ENCODE data around the gene ABR.
"Not testable (repeated sequence)": the region's sequence is repeated elsewhere in the genome, so short reads cannot be mapped to it uniquely, and the experiment has no call there.

The ABR gene

GRCh38 chr17:1067282-1067956, 112.4 kb downstream of the ABR start:
- DNase-seq: no peak

DNA sequence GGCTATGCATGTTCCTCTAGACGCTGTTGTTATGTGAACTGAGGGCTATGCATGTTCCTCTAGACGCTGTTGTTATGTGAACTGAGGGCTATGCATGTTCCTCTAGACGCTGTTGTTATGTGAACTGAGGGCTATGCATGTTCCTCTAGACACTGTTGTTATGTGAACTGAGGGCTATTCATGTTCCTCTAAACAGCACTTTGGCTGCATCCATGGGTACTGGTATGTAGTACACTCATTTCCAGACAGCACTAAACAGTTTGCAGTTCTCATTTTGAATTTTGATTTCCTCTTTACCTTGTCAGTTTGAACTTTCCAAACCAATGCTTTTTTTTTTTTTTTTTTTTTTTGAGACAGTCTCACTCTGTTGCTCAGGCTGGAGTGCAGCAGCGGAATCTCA, 114.4 kb downstream of the ABR start:
- DNase-seq: not testable (repeated sequence)

GRCh38 chr17:1060991-1061390, 118.8 kb downstream of the ABR start:
- DNase-seq: no peak

- DNase-seq: no peak
Observed at GRCh38 chr17:1059131-1059795, 120.5 kb downstream of the ABR start.

DNA sequence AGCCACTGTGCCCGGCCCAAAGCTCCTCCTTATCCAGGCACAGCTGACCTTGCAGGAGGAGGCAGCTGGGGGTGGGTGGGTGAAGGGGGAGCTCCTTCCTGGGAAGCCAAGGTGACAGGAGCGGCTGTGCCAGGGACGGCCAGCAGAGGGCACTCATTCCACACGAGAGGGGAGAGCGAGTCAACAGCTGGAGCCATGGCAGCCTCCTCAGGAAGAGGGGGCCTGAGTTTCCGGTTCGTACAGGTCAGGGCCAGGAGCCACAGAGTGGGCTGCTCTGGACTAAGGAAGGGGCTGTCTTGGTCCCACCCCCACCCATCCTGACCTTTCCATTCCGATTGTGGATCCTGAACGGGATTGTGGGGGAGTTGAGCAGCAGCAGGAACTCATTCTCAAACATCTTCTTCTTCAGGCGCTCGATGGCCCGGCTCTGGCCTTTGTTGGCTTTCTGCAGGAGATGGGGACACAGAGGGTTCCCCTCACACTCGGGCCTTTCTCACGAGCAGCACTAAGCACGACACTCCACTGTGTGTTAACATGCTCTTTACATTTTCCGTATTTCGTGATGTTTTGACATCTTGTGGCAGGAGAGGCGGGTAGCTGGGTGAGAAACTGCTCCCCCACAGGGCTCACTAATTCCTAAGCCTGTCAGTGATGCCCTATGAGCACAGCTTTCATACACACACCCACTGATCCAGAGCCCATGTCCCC, 121.2 kb downstream of the ABR start:
- peak; percentile 52 for DNase-seq

DNA sequence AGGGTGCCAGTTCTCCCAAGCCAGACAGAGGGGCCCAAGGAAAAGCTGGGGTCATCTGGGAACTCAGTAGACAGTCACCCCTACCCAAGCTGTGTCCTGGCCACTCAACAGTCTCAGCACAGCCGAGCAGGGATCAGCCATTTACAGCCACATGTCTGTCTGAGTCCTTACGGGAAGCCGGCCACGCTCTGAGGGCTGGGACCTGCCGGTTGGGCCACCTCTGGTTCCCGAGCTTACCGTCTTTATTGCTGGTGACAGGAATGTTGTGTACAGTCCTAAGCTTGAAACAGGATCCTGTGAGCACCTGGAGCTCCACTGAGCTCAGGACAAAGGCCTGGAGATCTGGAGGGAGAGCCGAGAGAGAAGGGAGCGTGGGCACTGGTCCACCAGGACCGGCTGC, 123.0 kb downstream of the ABR start:
- DNase-seq: no peak

DNA sequence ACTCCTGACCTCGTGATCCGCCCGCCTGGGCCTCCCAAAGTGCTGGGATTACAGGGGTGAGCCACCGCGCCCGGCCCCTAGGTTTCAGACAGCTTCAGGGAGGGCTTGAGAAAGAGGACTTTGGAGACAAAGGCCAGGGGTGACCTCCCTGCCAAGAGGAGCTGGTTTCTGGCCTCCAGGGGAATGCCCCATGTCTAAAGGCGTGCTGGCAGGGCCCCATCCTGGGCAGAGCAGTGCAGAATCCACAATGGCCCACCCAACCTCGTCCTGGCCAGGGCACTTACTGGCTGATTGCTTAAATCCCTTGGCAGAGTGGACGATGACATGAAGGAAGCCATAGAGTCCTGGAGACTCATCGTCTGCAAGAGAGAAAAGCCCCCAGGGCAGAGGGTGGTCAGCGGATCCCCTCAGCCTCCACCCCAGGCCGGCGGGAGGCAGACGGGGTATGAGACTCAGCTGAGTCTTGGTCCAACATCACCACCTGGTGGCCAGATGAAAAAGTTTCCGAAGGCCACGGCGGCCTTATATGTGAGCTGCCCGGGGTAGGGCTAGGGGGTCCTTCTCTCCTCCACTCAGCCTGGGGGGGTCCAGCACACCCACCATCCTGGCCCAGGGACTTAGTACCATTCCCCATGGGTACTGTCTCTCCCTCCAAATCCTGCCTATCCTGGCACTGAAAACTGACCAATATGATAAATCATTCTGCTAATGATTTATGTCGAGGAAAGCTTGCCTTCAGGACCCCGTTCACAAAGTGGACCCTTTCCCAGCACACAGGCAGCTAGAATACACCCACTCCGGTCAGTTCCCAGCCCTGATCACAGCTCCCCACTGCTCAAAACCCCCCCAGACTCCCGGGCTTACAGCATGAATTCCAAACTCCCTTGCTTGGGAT, 123.8 kb downstream of the ABR start:
- DNase-seq: peak; percentile 76

- no peak for DNase-seq
Observed at GRCh38 chr17:1055231-1055630, 124.5 kb downstream of the ABR start.

GRCh38 chr17:1054656-1055055, 125.1 kb downstream of the ABR start:
- no peak for DNase-seq

DNA sequence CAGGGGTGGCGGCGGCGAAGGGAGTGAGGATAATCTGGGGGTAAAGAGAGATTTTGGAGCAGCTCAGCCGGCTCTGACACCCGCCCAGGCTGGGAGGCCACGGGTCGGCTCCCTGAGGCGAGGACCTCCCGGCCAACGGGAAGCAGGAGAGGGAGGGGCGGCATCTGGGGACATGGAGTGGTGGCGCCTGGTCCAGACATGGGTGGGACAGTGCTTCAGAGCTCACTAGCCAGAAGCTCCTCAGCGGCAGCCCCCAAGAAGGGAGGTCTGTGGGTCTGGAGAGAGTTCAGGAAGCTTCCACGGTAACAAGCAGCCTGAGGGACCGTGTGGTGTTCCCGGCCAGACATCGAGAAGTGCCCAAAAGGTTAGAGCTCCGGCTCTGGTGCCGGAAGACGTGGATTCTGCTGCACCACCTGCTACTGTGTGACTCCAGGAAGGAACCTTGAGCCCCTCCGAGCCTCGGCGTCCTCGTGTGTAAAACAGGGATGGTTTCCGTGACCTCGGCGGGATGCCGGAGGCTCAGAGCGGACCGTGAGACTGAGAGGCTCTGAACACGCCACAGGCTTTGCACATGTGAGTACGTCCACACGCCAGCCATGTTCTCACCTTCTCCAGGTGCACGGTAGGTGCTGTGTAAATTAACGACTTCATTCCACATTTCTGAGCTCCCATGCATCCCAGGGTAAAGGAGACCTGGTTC, 126.0 kb downstream of the ABR start:
- DNase-seq: no peak

DNA sequence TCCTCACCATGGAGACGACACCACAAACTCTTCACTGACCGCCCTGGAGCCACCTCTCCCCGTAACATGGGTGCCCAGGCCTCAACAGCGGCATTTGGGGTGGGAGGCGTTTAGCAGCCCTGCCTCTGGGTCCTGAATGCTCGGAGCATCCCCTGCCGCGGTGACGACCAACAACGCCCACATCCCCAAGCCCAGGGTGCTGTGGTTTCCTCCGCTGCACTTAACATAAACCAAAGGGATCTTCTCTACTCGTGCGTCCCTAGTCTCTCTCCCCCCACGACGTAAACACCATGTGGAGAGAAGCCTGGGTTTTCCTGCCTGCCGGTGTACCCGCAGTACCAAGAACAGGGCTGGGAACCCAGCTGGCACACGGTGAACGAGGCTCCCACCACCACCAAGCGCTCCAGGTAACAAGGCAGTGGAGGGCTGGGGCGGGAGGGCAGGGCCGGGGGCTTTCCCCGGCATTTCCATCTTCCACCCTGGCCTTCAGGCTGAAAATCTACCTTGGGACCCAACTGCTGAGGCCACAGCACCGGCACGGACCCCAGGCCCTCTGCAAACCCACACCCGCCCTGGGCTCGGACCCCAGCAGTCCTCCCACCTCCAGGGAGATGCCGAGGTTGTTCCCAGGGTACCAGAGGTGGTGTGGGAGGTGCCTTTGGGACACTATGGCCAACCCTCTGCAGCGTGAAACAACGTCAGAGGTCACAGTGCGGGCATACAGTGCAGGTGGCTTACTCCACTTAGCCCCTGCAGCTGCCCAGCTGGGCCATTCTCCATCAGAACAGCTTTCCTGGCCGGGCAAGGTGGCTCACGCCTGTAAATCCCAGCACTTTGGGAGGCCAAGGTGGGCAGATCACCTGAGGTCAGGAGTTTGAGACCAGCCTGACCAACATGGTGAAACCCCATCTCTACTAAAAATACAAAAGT, 128.5 kb downstream of the ABR start:
- DNase-seq: no peak

DNA sequence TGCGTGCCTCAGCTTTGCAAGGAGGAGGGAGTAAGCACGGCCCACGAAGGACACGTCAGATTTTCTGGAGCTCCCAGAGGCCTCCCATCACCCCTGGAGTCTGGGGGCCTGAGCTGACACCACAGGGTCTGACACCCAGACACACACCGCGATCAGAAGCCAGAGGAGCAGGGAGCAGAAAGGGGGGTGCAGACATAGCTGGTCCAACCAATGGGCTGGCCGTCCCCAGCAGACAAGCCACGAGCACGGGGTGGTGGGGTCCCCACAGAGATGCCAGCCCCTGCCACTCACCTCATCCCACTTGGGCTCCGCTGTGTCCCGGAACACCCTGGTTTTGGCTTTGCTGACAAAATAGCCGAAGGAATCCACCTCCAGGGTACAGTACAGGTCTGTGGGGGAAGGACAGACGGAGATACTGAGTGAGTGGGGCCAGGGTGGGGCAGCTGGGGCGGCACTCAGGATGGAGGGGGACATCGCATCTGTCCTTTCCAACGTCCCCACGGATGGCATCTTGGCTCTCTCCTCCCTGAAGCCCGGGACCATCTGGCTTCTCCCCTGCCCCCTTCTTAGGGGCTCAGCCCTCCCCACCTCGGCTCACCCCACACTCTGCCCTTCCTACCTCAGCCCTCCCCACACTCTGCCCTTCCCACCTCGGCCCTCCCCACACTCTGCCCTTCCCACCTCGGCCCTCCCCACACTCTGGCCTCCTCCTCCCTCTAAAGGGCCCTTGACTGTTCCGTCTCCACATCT, 129.4 kb downstream of the ABR start:
- DNase-seq: no peak

- no peak for DNase-seq
Observed at GRCh38 chr17:1049446-1050225, 130.1 kb downstream of the ABR start.

- not testable (repeated sequence) for DNase-seq
Observed at GRCh38 chr17:1048516-1049115, 131.2 kb downstream of the ABR start.

DNA sequence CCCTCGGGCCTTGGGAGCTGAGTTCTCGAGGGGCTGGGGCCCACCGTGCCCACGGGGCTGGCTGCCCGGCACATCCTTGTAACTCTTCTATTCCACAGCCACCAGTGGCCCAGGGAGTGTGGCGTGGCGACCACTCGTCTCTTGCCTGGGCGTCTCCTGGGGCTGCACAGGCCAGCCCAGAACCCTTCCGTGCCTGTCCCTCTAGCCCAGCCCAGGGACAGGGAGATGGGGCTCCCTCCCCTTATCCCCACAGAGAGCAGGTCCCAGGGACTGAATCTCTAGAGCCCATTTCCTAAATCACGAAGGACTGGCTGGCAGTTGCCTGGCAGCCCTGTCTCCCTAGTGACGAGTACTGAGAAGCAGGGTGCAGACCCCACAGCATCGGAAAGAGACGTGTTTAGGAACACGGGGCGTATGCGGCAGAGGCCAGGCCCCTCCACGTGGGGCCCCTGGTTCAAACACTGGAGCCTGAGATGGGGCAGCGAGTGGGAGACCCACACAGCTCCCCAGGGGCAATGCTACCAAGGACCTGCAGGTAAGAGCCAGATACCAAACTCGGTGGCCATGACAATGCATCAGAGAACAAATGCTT, 131.8 kb downstream of the ABR start:
- no peak for DNase-seq

DNA sequence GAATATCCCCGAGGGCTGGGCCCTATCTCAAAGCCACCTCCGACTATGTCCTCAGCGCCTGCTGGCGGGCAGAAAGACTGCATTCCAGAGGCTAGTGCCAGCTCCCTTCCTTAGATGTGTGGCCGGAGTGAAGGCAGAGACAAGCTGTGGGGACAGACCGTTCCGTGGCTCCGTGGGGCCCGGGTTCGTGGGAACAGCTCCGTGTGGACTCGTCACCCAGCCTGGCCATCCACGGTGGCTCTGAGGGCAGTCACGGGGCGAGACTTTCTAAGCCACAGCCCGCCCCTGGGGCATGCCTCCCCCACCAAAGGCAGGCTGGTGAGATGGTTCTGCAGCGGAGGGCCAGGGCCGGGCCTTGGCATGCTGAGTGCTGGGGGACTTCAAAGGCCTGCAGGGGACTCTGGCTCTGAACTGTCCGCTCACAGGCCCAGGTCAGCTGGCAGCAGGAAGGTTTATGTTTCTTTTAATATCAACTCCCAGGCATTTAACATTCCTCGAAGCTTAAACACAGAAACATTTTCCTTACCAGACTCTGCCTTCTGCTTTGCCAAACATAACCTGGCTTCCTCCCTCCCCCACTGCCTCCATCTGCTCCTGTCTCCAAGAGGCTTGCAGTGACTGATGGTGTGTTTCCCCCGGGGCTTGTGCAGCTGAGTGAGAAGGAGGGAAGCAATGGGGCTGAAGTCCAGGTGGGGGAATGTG, 132.5 kb downstream of the ABR start:
- no peak for DNase-seq

- no peak for DNase-seq
Observed at GRCh38 chr17:1045456-1045855, 134.3 kb downstream of the ABR start.

- DNase-seq: not testable (repeated sequence)
Observed at GRCh38 chr17:1044387-1045009, 135.3 kb downstream of the ABR start.

Data from hematopoietic multipotent progenitor cell treated with erythropoietin and hydrocortisone succinate and interleukin-3 and kit ligand, for 6 days (in vitro differentiated cells).